ENCODE data around the gene FBXO45.

DNA sequence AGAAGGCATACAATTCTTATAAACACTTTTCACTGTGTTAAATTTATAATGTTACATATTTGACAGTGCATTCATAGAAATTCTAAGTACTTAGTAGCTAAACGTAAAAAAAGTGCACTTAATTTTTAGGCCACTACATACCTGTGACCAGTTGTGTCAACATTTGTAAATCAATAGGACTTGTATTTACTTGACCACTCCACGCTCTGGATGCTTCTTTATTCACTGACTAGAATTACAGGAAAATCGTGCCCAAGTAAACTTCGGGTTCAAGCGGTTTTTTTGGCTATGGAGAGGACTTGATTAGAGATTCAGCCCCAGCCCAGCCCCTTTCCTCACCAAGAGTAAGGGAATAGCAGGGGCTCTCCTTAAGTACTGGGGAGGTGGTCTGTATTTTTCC lies 21.9 kb upstream of the FBXO45 start:
- TF ChIP-seq, protein P1, sequence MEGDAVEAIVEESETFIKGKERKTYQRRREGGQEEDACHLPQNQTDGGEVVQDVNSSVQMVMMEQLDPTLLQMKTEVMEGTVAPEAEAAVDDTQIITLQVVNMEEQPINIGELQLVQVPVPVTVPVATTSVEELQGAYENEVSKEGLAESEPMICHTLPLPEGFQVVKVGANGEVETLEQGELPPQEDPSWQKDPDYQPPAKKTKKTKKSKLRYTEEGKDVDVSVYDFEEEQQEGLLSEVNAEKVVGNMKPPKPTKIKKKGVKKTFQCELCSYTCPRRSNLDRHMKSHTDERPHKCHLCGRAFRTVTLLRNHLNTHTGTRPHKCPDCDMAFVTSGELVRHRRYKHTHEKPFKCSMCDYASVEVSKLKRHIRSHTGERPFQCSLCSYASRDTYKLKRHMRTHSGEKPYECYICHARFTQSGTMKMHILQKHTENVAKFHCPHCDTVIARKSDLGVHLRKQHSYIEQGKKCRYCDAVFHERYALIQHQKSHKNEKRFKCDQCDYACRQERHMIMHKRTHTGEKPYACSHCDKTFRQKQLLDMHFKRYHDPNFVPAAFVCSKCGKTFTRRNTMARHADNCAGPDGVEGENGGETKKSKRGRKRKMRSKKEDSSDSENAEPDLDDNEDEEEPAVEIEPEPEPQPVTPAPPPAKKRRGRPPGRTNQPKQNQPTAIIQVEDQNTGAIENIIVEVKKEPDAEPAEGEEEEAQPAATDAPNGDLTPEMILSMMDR (IDR thresholded peaks at IDR 0.05): no peak
- no peak for TF ChIP-seq EZH2 (IDR thresholded peaks at IDR 0.05)
